PFSK-1 (cell line): ENCODE results near the gene CD9.

Experiments used
- FOXP2 ChIP-seq: optimal IDR thresholded peaks from 2 replicates; pipeline ENCODE3; 2011; ENCODE audit warnings: borderline replicate concordance, control low read depth, inconsistent platforms; ENCODE audit not compliant: insufficient read depth; ENCODE audit errors: extremely low read length, extremely low read depth
- POLR2AphosphoS5 ChIP-seq: IDR thresholded peaks from 2 replicates; pipeline ENCODE4 v1.6.1; 2012; ENCODE audit warnings: low read depth, mild to moderate bottlenecking, control low read depth, low read length, moderate library complexity
- SIN3A ChIP-seq: IDR thresholded peaks from 2 replicates; pipeline ENCODE4 v1.6.1; 2012; ENCODE audit warnings: mild to moderate bottlenecking, low read length, moderate library complexity, borderline replicate concordance; ENCODE audit not compliant: insufficient read depth
- TAF1 ChIP-seq: IDR thresholded peaks from 2 replicates; pipeline ENCODE4 v1.6.1; 2012; ENCODE audit warnings: low read length, control low read depth, borderline replicate concordance; ENCODE audit not compliant: insufficient read depth
- TF ChIP-seq, protein P1 (sequence below), 2 experiments: IDR thresholded peaks; 2 replicates each; pipeline versions ENCODE4 v1.6.1 to v1.8.0; 2011 to 2012; ENCODE audit warnings: low read depth in 2 of 2, low read length in 2 of 2, control low read depth in 1 of 2, inconsistent platforms in 1 of 2, mild to moderate bottlenecking in 1 of 2, moderate library complexity in 1 of 2; ENCODE audit not compliant: insufficient read depth in 1 of 2

DNA sequence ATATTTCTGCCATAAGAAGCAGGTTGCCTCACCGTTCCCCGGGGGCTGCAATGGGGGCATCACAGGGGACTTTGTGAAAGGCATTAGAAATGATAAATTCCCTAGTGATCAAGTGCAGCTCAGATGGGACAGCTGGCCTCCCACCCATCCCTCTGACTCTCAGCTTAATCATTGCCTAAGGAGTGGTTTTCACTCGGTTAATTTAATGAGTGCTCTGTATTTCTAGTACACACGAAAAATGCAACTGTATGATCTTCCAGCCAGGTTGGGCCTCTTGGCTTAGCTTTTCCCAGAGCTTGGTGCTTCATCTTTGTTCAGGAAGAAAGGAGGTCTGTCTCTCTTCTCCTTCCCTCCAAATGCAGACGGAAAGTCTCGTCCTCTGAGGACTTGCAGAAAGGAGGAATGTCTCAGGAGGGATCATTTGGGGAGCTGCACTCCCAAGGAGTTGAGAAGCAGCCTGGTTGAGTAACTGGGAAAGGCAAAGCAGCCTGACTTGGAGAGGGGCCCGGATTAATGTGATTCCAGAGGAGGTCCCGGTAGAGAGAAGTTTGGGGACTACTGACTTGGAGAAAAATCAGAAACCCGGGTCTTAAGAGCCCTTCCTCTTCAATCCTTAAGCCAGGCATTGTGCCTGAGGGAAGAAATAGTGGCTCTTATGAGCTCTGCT, 7.2 kb downstream of the CD9 start:
- TF ChIP-seq POLR2AphosphoS5: no peak
- TF ChIP-seq SIN3A: no peak
- TF ChIP-seq TAF1: no peak
- TF ChIP-seq, protein P1, sequence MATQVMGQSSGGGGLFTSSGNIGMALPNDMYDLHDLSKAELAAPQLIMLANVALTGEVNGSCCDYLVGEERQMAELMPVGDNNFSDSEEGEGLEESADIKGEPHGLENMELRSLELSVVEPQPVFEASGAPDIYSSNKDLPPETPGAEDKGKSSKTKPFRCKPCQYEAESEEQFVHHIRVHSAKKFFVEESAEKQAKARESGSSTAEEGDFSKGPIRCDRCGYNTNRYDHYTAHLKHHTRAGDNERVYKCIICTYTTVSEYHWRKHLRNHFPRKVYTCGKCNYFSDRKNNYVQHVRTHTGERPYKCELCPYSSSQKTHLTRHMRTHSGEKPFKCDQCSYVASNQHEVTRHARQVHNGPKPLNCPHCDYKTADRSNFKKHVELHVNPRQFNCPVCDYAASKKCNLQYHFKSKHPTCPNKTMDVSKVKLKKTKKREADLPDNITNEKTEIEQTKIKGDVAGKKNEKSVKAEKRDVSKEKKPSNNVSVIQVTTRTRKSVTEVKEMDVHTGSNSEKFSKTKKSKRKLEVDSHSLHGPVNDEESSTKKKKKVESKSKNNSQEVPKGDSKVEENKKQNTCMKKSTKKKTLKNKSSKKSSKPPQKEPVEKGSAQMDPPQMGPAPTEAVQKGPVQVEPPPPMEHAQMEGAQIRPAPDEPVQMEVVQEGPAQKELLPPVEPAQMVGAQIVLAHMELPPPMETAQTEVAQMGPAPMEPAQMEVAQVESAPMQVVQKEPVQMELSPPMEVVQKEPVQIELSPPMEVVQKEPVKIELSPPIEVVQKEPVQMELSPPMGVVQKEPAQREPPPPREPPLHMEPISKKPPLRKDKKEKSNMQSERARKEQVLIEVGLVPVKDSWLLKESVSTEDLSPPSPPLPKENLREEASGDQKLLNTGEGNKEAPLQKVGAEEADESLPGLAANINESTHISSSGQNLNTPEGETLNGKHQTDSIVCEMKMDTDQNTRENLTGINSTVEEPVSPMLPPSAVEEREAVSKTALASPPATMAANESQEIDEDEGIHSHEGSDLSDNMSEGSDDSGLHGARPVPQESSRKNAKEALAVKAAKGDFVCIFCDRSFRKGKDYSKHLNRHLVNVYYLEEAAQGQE (IDR thresholded peaks at IDR 0.05; ENCODE audit: insufficient read depth in 1 of 2, low read depth in 2 of 2, low read length in 2 of 2): no peak
- TF ChIP-seq FOXP2: no peak
